Measurements from ENCODE around the gene RETREG3.

The RETREG3 gene

GRCh38 chr17:42530952-42531454 lies 78.2 kb downstream of the RETREG3 start:
- DNase-seq: no peak
